T-cell (primary cell): Measurements from ENCODE around the gene ZNF597. TPM values are rescaled to one million over a fixed set of nuclear protein-coding genes. Genes with fewer than 3 reads are reported as not detected.

ENCODE experiments used
- ATAC-seq, 4 experiments: fragments of 200-7000 bp in 3 of 4; fragments of 150-1000 bp in 1 of 4; cut with Tn5 transposase; replicated peaks in 1 of 4; 1 replicate in 3 of 4; 2 replicates in 1 of 4; pipeline ENCODE4 v1.10.0; 2021; ENCODE audit warnings: moderate library complexity in 3 of 4, mild to moderate bottlenecking in 2 of 4, moderate number of reproducible peaks in 1 of 4
- CTCF ChIA-PET, 2 donors: fragments of 300-600 bp; sonication (Branson Sonifier 250); formaldehyde crosslinking; loops; one replicate each; lab custom pipeline; 2022; ENCODE audit warnings: antibody characterized with exemption in 2 of 2; lab: Charles Lee
- POLR2A ChIA-PET, 2 donors: fragments of 300-600 bp; sonication (Branson Sonifier 250); formaldehyde crosslinking; loops; one replicate each; lab custom pipeline; 2022; ENCODE audit warnings: antibody characterized with exemption in 2 of 2; lab: Charles Lee
- DNase-seq, 35 experiments: peaks; one replicate each; pipeline versions ENCODE4 v3.0.0 to v3.0.0-alpha.2; 2013 to 2023
- H3K27ac ChIP-seq: one replicate; pipeline ENCODE4 v1.5.1; 2013; ENCODE audit warnings: low read length
- H3K27me3 ChIP-seq, 2 experiments: replicated peaks in 1 of 2; 1 replicate in 1 of 2; 2 replicates in 1 of 2; pipeline versions ENCODE4 v1.6.1 to v1.7.0; 2013; ENCODE audit warnings: low read length in 1 of 2, mixed read lengths in 1 of 2; ENCODE audit not compliant: control insufficient read depth in 2 of 2, insufficient read depth in 2 of 2; ENCODE audit errors: extremely low read depth in 1 of 2
- H3K36me3 ChIP-seq, 2 donors: 1 replicate in 1 of 2; 2 replicates in 1 of 2; pipeline versions ENCODE4 v1.6.1 to v1.7.0; 2013; ENCODE audit warnings: low read length in 1 of 2; ENCODE audit not compliant: control insufficient read depth in 2 of 2, insufficient read depth in 1 of 2; ENCODE audit errors: extremely low read depth in 1 of 2
- H3K4me1 ChIP-seq, 2 experiments: 1 replicate in 1 of 2; 2 replicates in 1 of 2; pipeline versions ENCODE4 v1.6.1 to v1.7.0; 2013; ENCODE audit warnings: low read length in 2 of 2, mixed read lengths in 1 of 2; ENCODE audit not compliant: insufficient read depth in 2 of 2, control insufficient read depth in 1 of 2; ENCODE audit errors: extremely low read depth in 1 of 2
- H3K4me3 ChIP-seq, 2 donors: 1 replicate in 1 of 2; 2 replicates in 1 of 2; pipeline versions ENCODE4 v1.5.1 to v1.7.0; 2013; ENCODE audit warnings: mild to moderate bottlenecking in 2 of 2, low read length in 1 of 2, moderate library complexity in 1 of 2; ENCODE audit not compliant: control insufficient read depth in 1 of 2; ENCODE audit errors: extremely low read depth in 1 of 2
- H3K9me3 ChIP-seq: 2 replicates; pipeline ENCODE4 v1.7.0; 2013
- H3K27ac Mint-ChIP-seq, 2 donors: one replicate each; pipeline ENCODE4 v1.8.0; 2020 to 2021; ENCODE audit warnings: mild to moderate bottlenecking in 2 of 2, mixed read lengths in 2 of 2
- H3K27me3 Mint-ChIP-seq, 2 donors: one replicate each; pipeline ENCODE4 v1.8.0; 2021 to 2022; ENCODE audit warnings: mixed read lengths in 2 of 2
- H3K36me3 Mint-ChIP-seq: one replicate; pipeline ENCODE4 v1.8.0; 2021; ENCODE audit warnings: mixed read lengths
- H3K4me1 Mint-ChIP-seq, 3 donors: one replicate each; pipeline ENCODE4 v1.8.0; 2020 to 2022; ENCODE audit warnings: mixed read lengths in 3 of 3, mild to moderate bottlenecking in 1 of 3
- H3K4me3 Mint-ChIP-seq, 3 donors: one replicate each; pipeline ENCODE4 v1.8.0; 2020 to 2022; ENCODE audit warnings: mild to moderate bottlenecking in 3 of 3, mixed read lengths in 3 of 3, moderate library complexity in 3 of 3
- H3K9me3 Mint-ChIP-seq, 3 donors: one replicate each; pipeline ENCODE4 v1.8.0; 2020 to 2022; ENCODE audit warnings: mixed read lengths in 3 of 3
- WGBS: methylation state at CpG from one replicate; pipeline ENCODE4 v1.1.5; 2013; ENCODE audit warnings: missing lambda C conversion rate; ENCODE audit not compliant: insufficient coverage; 5-methylcytosine and 5-hydroxymethylcytosine counted together
- total RNA-seq, 35 experiments: library from RNA in 6 of 35; stranded (reverse) in 6 of 35; fragments of 120-200 nt in 1 of 35; gene quantifications; one replicate each; pipeline versions ENCODE4 v1.2.1 to v1.2.4 and lab custom pipeline; 2013 to 2026

The ZNF597 gene
- total RNA-seq, 5 donors from 2014 or later (not counting 1 experiment from before 2014, with no cell fraction given): 2.2 to 4.8 (median 4.3) TPM

DNA sequence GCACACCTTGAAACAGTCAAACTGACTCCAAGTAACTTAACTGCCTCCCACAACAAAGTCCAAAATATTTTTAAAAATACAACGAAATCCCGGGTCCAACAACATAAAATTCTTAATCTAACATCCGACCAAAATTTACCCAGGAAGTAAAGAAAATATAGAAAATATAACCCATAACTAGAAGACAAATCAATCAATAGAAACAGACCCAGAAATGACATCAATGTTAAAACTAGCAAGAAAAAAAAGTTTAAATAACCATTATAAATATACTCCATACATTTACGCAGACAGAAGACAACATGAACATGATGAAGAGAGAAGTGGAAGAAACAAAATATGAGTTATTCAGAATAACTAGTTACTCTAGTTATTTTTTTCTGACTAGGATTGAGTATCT, 3.7 kb downstream of the ZNF597 start:
- Histone ChIP-seq H3K4me3 (no peak overlapping the region), H3K27ac (no peak overlapping the region), H3K36me3 (peaks cover 0 to 21% of the 10 kb centered on the region in 2 donors), H3K4me1 (peaks cover 3 to 12% of the 10 kb centered on the region in 2 experiments), H3K9me3 (peaks cover 2% of the 10 kb centered on the region), H3K27me3 (peaks cover 0 to 7% of the 10 kb centered on the region in 2 experiments)
- Mint-ChIP-seq H3K27ac (no peak overlapping the region), H3K4me3 (no peak overlapping the region), H3K9me3 (peaks cover 4 to 16% (median 8%) of the 10 kb centered on the region in 3 donors), H3K36me3 (peaks cover 41% of the 10 kb centered on the region), H3K27me3 (peaks cover 0 to 16% of the 10 kb centered on the region in 2 donors), H3K4me1 (peaks cover 23 to 34% (median 23%) of the 10 kb centered on the region in 3 donors)
- POLR2A ChIA-PET: no interaction called here
- no peak for ATAC-seq
- WGBS: no CpG with 5 or more reads among the region's 4 CpGs
- no peak for DNase-seq
- CTCF ChIA-PET: no interaction called here

DNA sequence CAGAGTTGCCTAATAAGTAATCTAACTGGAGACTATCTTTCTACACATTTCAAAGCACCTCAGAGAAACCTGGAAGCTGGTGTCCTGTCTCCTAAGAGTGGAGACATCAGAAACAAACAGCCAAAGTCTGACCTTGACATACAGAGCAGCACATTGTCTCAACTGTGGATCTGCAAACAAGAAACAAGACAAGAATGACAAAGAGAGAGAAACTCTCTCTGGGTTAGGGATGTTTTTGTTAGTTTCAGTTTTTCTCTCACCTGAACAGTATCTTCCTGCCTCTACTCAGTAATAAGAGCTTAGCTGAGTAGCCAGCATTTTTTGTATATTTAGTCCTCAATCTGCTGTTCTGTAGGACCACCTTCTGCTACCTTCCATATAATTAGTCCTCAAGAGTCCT, 8.9 kb downstream of the ZNF597 start:
- H3K9me3 Mint-ChIP-seq: peaks cover 1 to 12% (median 6%) of the 10 kb centered on the region in 3 donors
- peaks cover 0 to 4% of the 10 kb centered on the region in 2 experiments for H3K27me3 ChIP-seq
- H3K27me3 Mint-ChIP-seq: peaks cover 0 to 9% of the 10 kb centered on the region in 2 donors
- H3K36me3 Mint-ChIP-seq: peaks cover 48% of the 10 kb centered on the region
- ChIA-PET CTCF (no interaction called here), POLR2A (no interaction called here)
- peaks cover 0 to 13% of the 10 kb centered on the region in 2 donors for H3K36me3 ChIP-seq
- DNase-seq: no peak
- no peak overlapping the region for H3K4me3 Mint-ChIP-seq
- ATAC-seq: no peak
- H3K9me3 ChIP-seq: no peaks in the 10 kb centered on the region
- H3K4me1 ChIP-seq: peaks cover 0 to 6% of the 10 kb centered on the region in 2 experiments
- no peak overlapping the region for H3K4me3 ChIP-seq
- no peak overlapping the region for H3K27ac ChIP-seq
- H3K4me1 Mint-ChIP-seq: peaks cover 15 to 22% (median 16%) of the 10 kb centered on the region in 3 donors
- H3K27ac Mint-ChIP-seq: peak overlapping the region in 1 of 2 donors; percentile 11

DNA sequence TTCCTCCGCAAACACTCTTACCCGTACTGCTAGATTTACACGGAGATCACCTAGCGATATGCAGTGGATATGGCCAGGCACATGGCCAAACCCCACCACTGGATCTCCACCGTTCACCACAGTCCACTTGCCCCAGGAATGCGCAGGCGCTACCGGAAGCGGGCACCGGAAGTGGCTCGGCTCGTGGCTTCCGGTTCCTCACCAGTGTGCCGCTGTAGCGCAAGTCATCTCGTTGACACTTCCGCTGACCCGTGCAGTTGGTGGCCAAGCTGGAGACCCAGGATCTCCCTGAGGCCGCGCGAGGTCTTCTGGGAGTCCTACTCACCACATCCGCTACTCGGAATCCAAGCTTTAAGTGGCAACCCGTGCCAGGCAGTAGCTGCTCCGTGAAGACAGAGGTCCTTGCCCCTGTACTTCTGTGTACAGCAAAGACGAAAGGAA, 11.5 kb downstream of the ZNF597 start:
- H3K27ac ChIP-seq: no peak overlapping the region
- peaks cover 0 to 6% of the 10 kb centered on the region in 2 experiments for H3K4me1 ChIP-seq
- H3K27me3 ChIP-seq: peaks cover 0 to 3% of the 10 kb centered on the region in 2 experiments
- ATAC-seq (peak; percentile 69 to 86 (median 79)), DNase-seq (peak; percentile 12 to 62 (median 41))
- WGBS: 60% methylated on average over 25 of the region's 26 CpGs
- CTCF ChIA-PET: interaction anchor here in 1 of 2 donors (1.4 kb wide), 1 partner anchor 31 kb away, joined by 4 read pairs; the partner anchor contains the start of genes ZNF174 and ZSCAN32
- H3K27me3 Mint-ChIP-seq: peaks cover 0 to 1% of the 10 kb centered on the region in 2 donors
- peaks cover 35% of the 10 kb centered on the region for H3K36me3 Mint-ChIP-seq
- peak overlapping the region in 1 of 2 donors; percentile 61 for H3K27ac Mint-ChIP-seq
- peaks cover 0 to 5% of the 10 kb centered on the region in 2 donors for H3K36me3 ChIP-seq
- H3K4me1 Mint-ChIP-seq: peaks cover 12 to 21% (median 16%) of the 10 kb centered on the region in 3 donors
- peak overlapping the region; percentile 59 to 65 (median 59) for H3K4me3 Mint-ChIP-seq
- peak overlapping the region in 1 of 2 donors; percentile 6 for H3K4me3 ChIP-seq
- no peaks in the 10 kb centered on the region for H3K9me3 ChIP-seq
- peaks cover 0 to 10% (median 6%) of the 10 kb centered on the region in 3 donors for H3K9me3 Mint-ChIP-seq
- POLR2A ChIA-PET: no interaction called here

DNA sequence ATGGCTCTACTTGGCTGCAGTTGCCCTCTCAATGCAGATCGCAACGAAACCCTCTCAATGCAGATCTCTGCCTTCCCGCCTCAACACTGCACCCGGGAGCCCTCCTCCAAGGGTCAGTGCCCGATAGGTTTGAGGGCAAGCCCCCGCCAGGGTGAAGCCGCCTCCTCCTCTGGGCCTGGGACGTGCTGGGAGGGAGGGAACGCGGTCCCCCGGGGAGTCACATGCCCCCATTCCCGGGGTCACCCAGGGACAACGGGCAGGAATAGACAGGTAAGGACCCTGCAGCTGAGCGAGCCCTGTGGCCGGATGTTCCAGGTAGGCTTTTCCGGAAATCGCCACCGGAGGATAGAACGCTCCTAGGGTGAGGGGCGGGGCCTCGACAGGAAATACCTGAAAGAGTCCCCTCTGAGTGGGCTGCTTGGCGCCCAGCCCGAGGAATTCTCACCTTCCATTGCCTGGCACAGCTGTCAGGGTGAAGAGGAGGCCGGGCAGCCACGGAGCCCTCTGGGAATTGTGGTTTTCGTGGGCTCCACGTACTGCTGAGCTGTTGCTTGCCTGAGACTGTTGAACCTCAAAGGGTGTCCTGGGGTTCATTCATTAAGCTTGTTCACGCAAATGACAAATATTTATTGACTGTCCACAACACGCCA, 29.4 kb downstream of the ZNF597 start:
- POLR2A ChIA-PET: interaction anchor here in 1 of 2 donors (0.7 kb wide), 1 partner anchor 161 kb away, joined by 3 read pairs; no protein-coding TSS in a partner anchor
- CTCF ChIA-PET: no interaction called here

DNA sequence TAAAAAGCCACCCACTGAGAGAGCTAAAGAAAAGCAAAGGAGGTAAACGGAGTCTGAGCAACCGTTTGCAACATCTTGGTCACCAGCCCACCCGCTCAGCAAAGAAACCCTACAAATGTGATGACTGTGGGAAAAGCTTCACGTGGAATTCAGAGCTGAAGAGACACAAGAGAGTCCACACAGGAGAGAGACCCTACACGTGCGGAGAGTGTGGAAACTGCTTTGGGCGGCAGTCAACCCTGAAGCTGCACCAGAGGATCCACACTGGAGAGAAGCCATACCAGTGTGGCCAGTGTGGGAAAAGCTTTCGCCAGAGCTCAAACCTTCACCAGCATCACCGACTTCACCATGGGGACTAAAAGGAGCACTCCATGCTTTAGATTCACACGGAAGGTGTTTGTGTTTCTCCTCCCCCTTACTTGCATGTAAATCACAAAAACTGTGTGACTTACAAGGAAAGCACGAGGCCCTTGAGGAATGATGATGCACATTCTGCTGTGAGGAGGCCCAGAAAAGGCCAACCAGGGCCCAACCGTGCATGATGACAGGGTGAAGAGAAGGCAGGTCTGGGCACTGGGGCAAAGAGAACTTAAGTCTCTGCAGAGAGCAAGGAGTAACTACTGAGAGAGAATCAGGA, 34.6 kb downstream of the ZNF597 start:
- Mint-ChIP-seq H3K4me1 (peaks cover 0 to 8% (median 5%) of the 10 kb centered on the region in 3 donors), H3K27ac (no peak overlapping the region), H3K9me3 (peaks cover 5 to 45% (median 34%) of the 10 kb centered on the region in 3 donors), H3K36me3 (peaks cover 73% of the 10 kb centered on the region), H3K27me3 (no peaks in the 10 kb centered on the region), H3K4me3 (no peak overlapping the region)
- peaks cover 20 to 51% of the 10 kb centered on the region in 2 donors for H3K36me3 ChIP-seq
- 98% methylated on average over 6 of the region's 12 CpGs for WGBS
- peaks cover 0 to 3% of the 10 kb centered on the region in 2 experiments for H3K4me1 ChIP-seq
- H3K4me3 ChIP-seq: peak overlapping the region in 1 of 2 donors; percentile 1
- ChIA-PET POLR2A (no interaction called here), CTCF (interaction anchor here in 1 of 2 donors (0.6 kb wide), 1 partner anchor 900 kb away, joined by 5 read pairs; no protein-coding TSS in a partner anchor)
- H3K9me3 ChIP-seq: peaks cover 18% of the 10 kb centered on the region
- H3K27ac ChIP-seq: no peak overlapping the region
- ATAC-seq (no peak), DNase-seq (no peak)
- peaks cover 0 to 1% of the 10 kb centered on the region in 2 experiments for H3K27me3 ChIP-seq

More for the DNA sequence above, 29.4 kb downstream of the ZNF597 start:
- no peak overlapping the region for H3K4me3 ChIP-seq
- no peak for DNase-seq
- peaks cover 5% of the 10 kb centered on the region for H3K9me3 ChIP-seq
- no peak overlapping the region for H3K27ac Mint-ChIP-seq
- no peak overlapping the region for H3K4me3 Mint-ChIP-seq
- H3K36me3 Mint-ChIP-seq: peaks cover 26% of the 10 kb centered on the region
- H3K27ac ChIP-seq: no peak overlapping the region
- no peak for ATAC-seq
- peaks cover 2 to 5% of the 10 kb centered on the region in 2 donors for H3K36me3 ChIP-seq
- peaks cover 8 to 40% (median 30%) of the 10 kb centered on the region in 3 donors for H3K9me3 Mint-ChIP-seq
- H3K27me3 ChIP-seq: peaks cover 0 to 7% of the 10 kb centered on the region in 2 experiments
- no peaks in the 10 kb centered on the region for H3K4me1 Mint-ChIP-seq
- H3K27me3 Mint-ChIP-seq: no peaks in the 10 kb centered on the region
- 47% methylated on average over 21 of the region's 29 CpGs for WGBS
- H3K4me1 ChIP-seq: no peaks in the 10 kb centered on the region
